HepG2 (cell line): ENCODE results near the gene EPHB6. TPM values are rescaled to one million over a fixed set of nuclear protein-coding genes. Genes with fewer than 3 reads are reported as not detected.

ENCODE experiments used
- ATAC-seq: fragments of 200-7000 bp; cut with Tn5 transposase; 3 replicates; pipeline ENCODE4 v1.9.1; 2020; ENCODE audit warnings: mild to moderate bottlenecking, moderate library complexity
- BruUV-seq: library from RNA; stranded (reverse); fragments of 400-500 nt; replicated peaks from 2 replicates; lab custom pipeline; 2021; lab: Mats Ljungman, UMichigan
- CTCF ChIA-PET: fragments of 300-600 bp; formaldehyde crosslinking; extraction: SDS; loops from one replicate; lab custom pipeline; 2021; ENCODE audit warnings: low total read pairs, inconsistent platforms, low intra/inter-chr PET ratio; lab: Yijun Ruan, JAX
- POLR2A ChIA-PET: fragments of 350-600 bp; sonication (Branson Sonifier 250); formaldehyde crosslinking; loops from one replicate; lab custom pipeline; 2020; ENCODE audit warnings: antibody characterized with exemption, inconsistent platforms; lab: Yijun Ruan, JAX
- DNase-seq: peaks from one replicate; pipeline ENCODE4 v3.0.0-alpha.2; 2015; ENCODE audit warnings: low spot score
- FAIRE-seq: peaks from 3 replicates; lab custom pipeline; 2011; peaks lifted over from hg19 to GRCh38; lab: Jason Lieb, UNC
- H2AFZ ChIP-seq: one replicate; pipeline ENCODE4 v1.6.1; 2011; ENCODE audit warnings: low read length, inconsistent platforms
- H3K27ac ChIP-seq: fragments of 300-600 bp; 3 replicates; pipeline ENCODE4 v1.8.0; 2011; ENCODE audit warnings: mixed run types, mild to moderate bottlenecking, mixed read lengths, low read length, inconsistent platforms; ENCODE audit not compliant: insufficient read depth; ENCODE audit errors: extremely low read length
- H3K27me3 ChIP-seq, 2 experiments: fragments of 200-600 bp in 1 of 2; 2 replicates in 1 of 2; 3 replicates in 1 of 2; pipeline versions ENCODE4 v1.6.0 to v1.8.0; 2011; ENCODE audit warnings: low read length in 2 of 2, mild to moderate bottlenecking in 2 of 2, moderate library complexity in 2 of 2, inconsistent platforms in 1 of 2; ENCODE audit not compliant: insufficient read depth in 2 of 2, control insufficient read depth in 1 of 2
- H3K36me3 ChIP-seq, 2 experiments: fragments of 200-600 bp in 1 of 2; replicated peaks in 1 of 2; 2 replicates in 1 of 2; 3 replicates in 1 of 2; pipeline versions ENCODE4 v1.5.1 to v1.8.0; 2011; ENCODE audit warnings: low read length in 2 of 2, inconsistent platforms in 1 of 2; ENCODE audit not compliant: insufficient read depth in 2 of 2, control insufficient read depth in 1 of 2
- H3K4me1 ChIP-seq: 2 replicates; pipeline ENCODE4 v1.5.1; 2012; ENCODE audit warnings: low read length, inconsistent platforms; ENCODE audit not compliant: insufficient read depth
- H3K4me2 ChIP-seq: 2 replicates; pipeline ENCODE4 v1.6.0; 2011; ENCODE audit warnings: low read depth, low read length, inconsistent platforms
- H3K4me3 ChIP-seq, 3 experiments: fragments of 200-600 bp in 1 of 3; sonication (generic), shearing (Covaris generic) in 1 of 3; replicated peaks in 1 of 3; 2 replicates each; pipeline ENCODE4 v1.5.1; 2011 to 2016; ENCODE audit warnings: low read length in 3 of 3, inconsistent platforms in 2 of 3, low read depth in 2 of 3, mild to moderate bottlenecking in 2 of 3, control low read depth in 1 of 3, mixed read lengths in 1 of 3; ENCODE audit not compliant: insufficient read depth in 1 of 3
- H3K79me2 ChIP-seq: one replicate; pipeline ENCODE4 v1.6.1; 2011; ENCODE audit warnings: low read length, inconsistent platforms; ENCODE audit not compliant: insufficient read depth
- H3K9ac ChIP-seq: 2 replicates; pipeline ENCODE4 v1.6.0; 2011; ENCODE audit warnings: mild to moderate bottlenecking, low read depth, low read length, inconsistent platforms; ENCODE audit not compliant: insufficient read depth
- H3K9me3 ChIP-seq: 2 replicates; pipeline ENCODE4 v1.5.1; 2012; ENCODE audit warnings: mild to moderate bottlenecking, low read length
- H4K20me1 ChIP-seq: 2 replicates; pipeline ENCODE4 v1.6.0; 2011; ENCODE audit warnings: inconsistent platforms, mild to moderate bottlenecking, low read length, moderate library complexity; ENCODE audit not compliant: insufficient read depth
- BCL3 ChIP-seq: sonication (generic); formaldehyde crosslinking; IDR thresholded peaks from 2 replicates; pipeline ENCODE4 v1.5.1; 2020; ENCODE audit warnings: mild to moderate bottlenecking, missing genetic modification reagents, moderate library complexity
- LCORL ChIP-seq, 2 experiments: fragments of 450-650 bp in 1 of 2; sonication (generic) in 1 of 2; formaldehyde crosslinking in 1 of 2; IDR thresholded peaks; 2 replicates each; pipeline versions ENCODE4 v1.5.0 to v1.6.1; 2017 to 2020; ENCODE audit warnings: antibody characterized with exemption in 1 of 2, missing genetic modification reagents in 1 of 2
- MIXL1 ChIP-seq: IDR thresholded peaks from 2 replicates; pipeline ENCODE4 v1.6.1; 2016
- NPAS2 ChIP-seq: sonication (generic); formaldehyde crosslinking; IDR thresholded peaks from 2 replicates; pipeline ENCODE4 v1.8.0; 2022; ENCODE audit warnings: mild to moderate bottlenecking, missing genetic modification reagents, borderline replicate concordance
- SP5 ChIP-seq: IDR thresholded peaks from 2 replicates; pipeline ENCODE4 v1.6.1; 2016; ENCODE audit warnings: low read depth, borderline replicate concordance
- TEAD3 ChIP-seq: optimal IDR thresholded peaks from 2 replicates; pipeline ENCODE3; 2016; ENCODE audit warnings: borderline replicate concordance
- ZNF264 ChIP-seq: sonication (generic); formaldehyde crosslinking; IDR thresholded peaks from 2 replicates; pipeline ENCODE4 v1.4.0; 2020; ENCODE audit warnings: missing genetic modification reagents
- ZNF562 ChIP-seq: sonication (generic); formaldehyde crosslinking; IDR thresholded peaks from 2 replicates; pipeline ENCODE4 v1.8.0; 2022; ENCODE audit warnings: missing genetic modification reagents, borderline replicate concordance
- ZNF572 ChIP-seq: sonication (generic); formaldehyde crosslinking; IDR thresholded peaks from 2 replicates; pipeline ENCODE4 v1.5.1; 2020; ENCODE audit warnings: mild to moderate bottlenecking, missing genetic modification reagents
- WGBS: methylation state at CpG from one replicate; pipeline ENCODE4 v1.1.6; 2017; ENCODE audit warnings: low lambda C conversion rate; 5-methylcytosine and 5-hydroxymethylcytosine counted together
- in situ Hi-C: cut with HindIII; loops from 2 replicates; pipeline ENCODE4 v1.10.0; 2017; ENCODE audit warnings: low pct_unique_long_range_greater_than_20kb; ENCODE audit not compliant: extremely low pct_ligation_motif_present
- intact Hi-C: fragments of 100-400 bp; cut with micrococcal nuclease; formaldehyde crosslinking; loops from one replicate; pipeline ENCODE4 v1.10.0; 2022; ENCODE audit not compliant: unreplicated experiment
- polyA plus RNA-seq, 8 experiments: library from polyadenylated mRNA; depleted of rRNA in 3 of 8; stranded (reverse) in 7 of 8; unstranded in 1 of 8; fragments of >200 nt; fragmentation: Illumina TruSeq in 4 of 8; extraction: Trizol in 4 of 8; gene quantifications; 2 replicates each; pipeline versions ENCODE4 v1.2.1 to v1.2.3, GENCODE V29; 2011 to 2016; ENCODE audit warnings: low read depth in 4 of 8, missing spikeins in 1 of 8, mixed read lengths in 1 of 8; ENCODE audit not compliant: insufficient read depth in 1 of 8
- total RNA-seq, 5 experiments: library from RNA; depleted of rRNA; stranded (reverse); fragments of >200 nt; fragmentation: Illumina TruSeq; extraction: Trizol; gene quantifications; 2 replicates each; pipeline ENCODE4 v1.2.3, GENCODE V29; 2016; ENCODE audit warnings: low read depth in 1 of 5

Gene EPHB6
- total and polyA plus RNA-seq, 2 of the 13 experiments (the other 11 are each of a cell fraction or from before 2014, with no cell fraction given), result not detected

GRCh38 chr7:142886866-142887265 is 32.0 kb downstream of the EPHB6 start:
- no peak overlapping the region for H3K9ac ChIP-seq
- H3K4me3 ChIP-seq, result no peak overlapping the region
- WGBS, result 31% methylated on average over 7 of the region's 7 CpGs
- no peaks in the 10 kb centered on the region for H3K9me3 ChIP-seq
- DNase-seq (no peak), FAIRE-seq (no peak), ATAC-seq (no peak)
- CTCF ChIA-PET, result no interaction called here
- BruUV-seq, result no TSS peak
- POLR2A ChIA-PET, result no interaction called here
- no peaks in the 10 kb centered on the region for H3K4me1 ChIP-seq
- in situ Hi-C loops, result no loop called here
- H3K27me3 ChIP-seq, result peaks cover 0 to 11% of the 10 kb centered on the region in 2 experiments; a peak in 3 of 5 replicates
- intact Hi-C loops, result loop anchor here (10.0 kb wide), 1 partner anchor 118 kb away; no protein-coding TSS in a partner anchor
- no peak overlapping the region for H2AFZ ChIP-seq
- no peaks in the 10 kb centered on the region for H3K36me3 ChIP-seq
- no peak for TF ChIP-seq MIXL1
- TF ChIP-seq ZNF562 (CRISPR knock-in tag), result no peak
- no peak for TF ChIP-seq SP5 (CRISPR knock-in tag)
- TF ChIP-seq LCORL (IDR thresholded peaks at IDR 0.05), result no peak
- TF ChIP-seq LCORL (CRISPR knock-in tag; IDR thresholded peaks at IDR 0.05), result no peak
- no peak for TF ChIP-seq NPAS2
- TF ChIP-seq TEAD3, result no peak
- TF ChIP-seq ZNF572, result no peak
- TF ChIP-seq BCL3, result no peak
- TF ChIP-seq ZNF264 (CRISPR knock-in tag), result no peak
- no peak overlapping the region for H3K27ac ChIP-seq
- H4K20me1 ChIP-seq, result no peaks in the 10 kb centered on the region
- H3K79me2 ChIP-seq, result no peaks in the 10 kb centered on the region
- no peak overlapping the region for H3K4me2 ChIP-seq
